Bronchial epithelial cell (primary cell): Measurements from ENCODE around the gene P2RY12. TPM values are rescaled to one million over a fixed set of nuclear protein-coding genes. Genes with fewer than 3 reads are reported as not detected.

Experiments
- DNase-seq: peaks from one replicate; pipeline ENCODE4 v3.0.0-alpha.2; 2010; ENCODE audit warnings: low read depth
- FAIRE-seq: peaks from 2 replicates; lab custom pipeline; 2011; peaks lifted over from hg19 to GRCh38; lab: Jason Lieb, UNC
- H3K27me3 ChIP-seq: 2 replicates; pipeline ENCODE4 v1.5.1; 2011; ENCODE audit warnings: low read length; ENCODE audit not compliant: control insufficient read depth, insufficient read depth
- H3K36me3 ChIP-seq: 2 replicates; pipeline ENCODE4 v1.5.1; 2011; ENCODE audit warnings: low read length; ENCODE audit not compliant: control insufficient read depth, insufficient read depth
- H3K4me3 ChIP-seq: 2 replicates; pipeline ENCODE4 v1.5.1; 2011; ENCODE audit warnings: mild to moderate bottlenecking, low read depth, low read length, control low read depth
- CTCF ChIP-seq: IDR thresholded peaks from 2 replicates; pipeline ENCODE4 v1.5.1; 2011; ENCODE audit warnings: mild to moderate bottlenecking, moderate library complexity, low read length, control low read depth, inconsistent platforms; ENCODE audit not compliant: insufficient read depth, severe bottlenecking
- total RNA-seq: library from RNA; depleted of rRNA; stranded (reverse); fragments of >200 nt; gene quantifications from 2 replicates; pipeline ENCODE4 v1.2.1, GENCODE V29; 2014

The P2RY12 gene
- total RNA-seq, 1 donor from 2014 or later, result not detected

GRCh38 chr3:151296226-151296625, 88.3 kb downstream of the P2RY12 start:
- FAIRE-seq (no peak), DNase-seq (no peak)
- no peak overlapping the region for H3K4me3 ChIP-seq
- H3K27me3 ChIP-seq, result no peaks in the 10 kb centered on the region
- no peak for TF ChIP-seq CTCF
- peaks cover 22% of the 10 kb centered on the region for H3K36me3 ChIP-seq

- no peak for DNase-seq
- Histone ChIP-seq H3K27me3 (no peaks in the 10 kb centered on the region), H3K36me3 (peaks cover 9% of the 10 kb centered on the region), H3K4me3 (no peak overlapping the region)
- no peak for TF ChIP-seq CTCF
- FAIRE-seq, result no peak
Measured at GRCh38 chr3:151293127-151293526, 91.4 kb downstream of the P2RY12 start.

- H3K36me3 ChIP-seq, result peaks cover 4% of the 10 kb centered on the region
- peak; percentile 26 for TF ChIP-seq CTCF
- peak; percentile 44 for DNase-seq
- H3K27me3 ChIP-seq, result no peaks in the 10 kb centered on the region
- FAIRE-seq, result no peak
- no peak overlapping the region for H3K4me3 ChIP-seq
Measured at GRCh38 chr3:151290673-151291072, 93.9 kb downstream of the P2RY12 start.

GRCh38 chr3:151289445-151289844, 95.1 kb downstream of the P2RY12 start:
- DNase-seq, result no peak
- Histone ChIP-seq H3K4me3 (no peak overlapping the region), H3K27me3 (no peaks in the 10 kb centered on the region), H3K36me3 (no peaks in the 10 kb centered on the region)
- TF ChIP-seq CTCF, result no peak
- no peak for FAIRE-seq

Other genes with a start within 250 kb of the P2RY12 start
- not detected in 2 replicates for gene GPR171, start 181.5 kb downstream of the P2RY12 start, total RNA-seq
- gene P2RY14, start 106.2 kb downstream of the P2RY12 start, total RNA-seq, result under 0.01 TPM in 1 of 2 replicates, not detected in the other
- 56.9 and 64.5 TPM in 2 replicates for gene GPR87, start 67.9 kb downstream of the P2RY12 start, total RNA-seq
- not detected in 2 replicates for gene P2RY13, start 55.2 kb downstream of the P2RY12 start, total RNA-seq
- under 0.01 TPM in 1 of 2 replicates, not detected in the other for gene IGSF10, start 76.3 kb upstream of the P2RY12 start, total RNA-seq